Ishikawa (cell line): Measurements from ENCODE around the gene ROBO1.

ENCODE experiments used
- CEBPB ChIP-seq: IDR thresholded peaks from 2 replicates; pipeline ENCODE4 v1.6.1; 2012
- EP300 ChIP-seq: IDR thresholded peaks from 2 replicates; pipeline ENCODE4 v1.6.1; 2012; ENCODE audit warnings: borderline replicate concordance
- NFIC ChIP-seq: IDR thresholded peaks from 2 replicates; pipeline ENCODE4 v1.6.1; 2012
- RAD21 ChIP-seq: IDR thresholded peaks from 2 replicates; pipeline ENCODE4 v1.6.1; 2012; ENCODE audit warnings: low read depth
- YY1 ChIP-seq: IDR thresholded peaks from 2 replicates; pipeline ENCODE4 v1.6.1; 2012; ENCODE audit warnings: low read depth
- TF ChIP-seq, protein P1 (sequence below): IDR thresholded peaks from 2 replicates; pipeline ENCODE4 v1.6.1; 2012
- TF ChIP-seq, protein P2 (sequence below): IDR thresholded peaks from 2 replicates; pipeline ENCODE4 v1.6.1; 2012

DNA sequence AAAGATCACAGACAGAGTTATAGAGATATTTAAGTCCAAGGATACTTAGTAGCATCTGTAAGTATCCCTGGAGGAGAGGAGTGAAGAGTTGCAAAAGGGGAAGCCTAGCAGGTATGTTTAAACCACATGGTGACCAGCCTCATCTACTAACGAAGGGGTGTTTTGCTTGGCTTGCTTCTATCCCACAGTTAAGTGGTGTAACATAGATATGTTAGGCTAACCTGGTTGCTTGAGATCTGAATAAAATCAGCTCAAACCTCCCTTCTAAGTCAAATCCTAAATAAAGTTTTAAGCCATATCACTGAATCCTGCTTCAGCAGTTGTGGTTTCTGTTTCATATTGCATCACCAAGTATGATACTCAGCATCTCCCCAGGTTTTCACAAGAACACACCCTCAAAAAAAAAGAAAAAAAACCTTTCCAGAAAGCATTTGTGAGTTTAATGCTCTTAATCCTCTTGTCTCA, 880.2 kb downstream of the ROBO1 start:
- TF ChIP-seq YY1 (no peak), NFIC (no peak), CEBPB (no peak), RAD21 (no peak), EP300 (no peak)
- TF ChIP-seq, protein P1, sequence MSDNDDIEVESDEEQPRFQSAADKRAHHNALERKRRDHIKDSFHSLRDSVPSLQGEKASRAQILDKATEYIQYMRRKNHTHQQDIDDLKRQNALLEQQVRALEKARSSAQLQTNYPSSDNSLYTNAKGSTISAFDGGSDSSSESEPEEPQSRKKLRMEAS: no peak
- TF ChIP-seq, protein P2, sequence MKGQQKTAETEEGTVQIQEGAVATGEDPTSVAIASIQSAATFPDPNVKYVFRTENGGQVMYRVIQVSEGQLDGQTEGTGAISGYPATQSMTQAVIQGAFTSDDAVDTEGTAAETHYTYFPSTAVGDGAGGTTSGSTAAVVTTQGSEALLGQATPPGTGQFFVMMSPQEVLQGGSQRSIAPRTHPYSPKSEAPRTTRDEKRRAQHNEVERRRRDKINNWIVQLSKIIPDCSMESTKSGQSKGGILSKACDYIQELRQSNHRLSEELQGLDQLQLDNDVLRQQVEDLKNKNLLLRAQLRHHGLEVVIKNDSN: no peak
